ENCODE measurements around the gene LILRB1. TPM values are rescaled to one million over a fixed set of nuclear protein-coding genes. Genes with fewer than 3 reads are reported as not detected.
"Not testable (repeated sequence)": the region's sequence is repeated elsewhere in the genome, so short reads cannot be mapped to it uniquely, and the experiment has no call there.

LILRB1 gene
- total RNA-seq, 1 experiment from 2014 or later: not detected

DNA sequence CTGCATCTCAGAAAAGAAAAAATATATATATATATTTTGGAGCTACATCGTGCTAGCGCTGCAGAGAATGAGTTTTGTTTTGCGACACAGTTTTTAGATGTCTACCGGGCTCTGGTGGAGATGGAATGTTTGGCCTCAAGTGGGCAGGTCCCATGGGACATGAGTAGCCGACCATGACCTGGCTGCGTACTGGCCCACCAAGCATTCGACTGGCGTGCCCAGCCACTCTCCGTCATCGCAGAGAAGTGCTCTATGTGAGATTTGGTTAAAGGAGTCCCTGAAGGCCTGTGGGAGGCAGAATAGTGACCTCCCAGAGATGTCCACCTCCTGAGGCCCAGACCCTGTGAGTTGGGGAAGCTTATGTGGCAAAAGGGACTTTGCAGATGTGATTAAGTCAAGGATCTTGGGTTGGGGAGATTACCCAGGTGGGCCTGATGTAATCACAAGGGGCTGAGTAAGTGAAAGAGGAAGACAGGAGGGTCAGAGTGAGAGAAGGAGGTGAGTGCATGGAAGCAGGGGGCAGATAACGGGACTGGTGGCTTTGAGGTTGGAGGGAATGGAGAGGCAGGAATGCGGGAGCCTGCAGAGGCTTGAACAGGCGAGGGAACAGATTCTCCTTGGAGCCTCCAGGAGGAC is 31.7 kb downstream of the LILRB1 start:
- DNase-seq (ENCODE audit: low read depth): no peak

DNA sequence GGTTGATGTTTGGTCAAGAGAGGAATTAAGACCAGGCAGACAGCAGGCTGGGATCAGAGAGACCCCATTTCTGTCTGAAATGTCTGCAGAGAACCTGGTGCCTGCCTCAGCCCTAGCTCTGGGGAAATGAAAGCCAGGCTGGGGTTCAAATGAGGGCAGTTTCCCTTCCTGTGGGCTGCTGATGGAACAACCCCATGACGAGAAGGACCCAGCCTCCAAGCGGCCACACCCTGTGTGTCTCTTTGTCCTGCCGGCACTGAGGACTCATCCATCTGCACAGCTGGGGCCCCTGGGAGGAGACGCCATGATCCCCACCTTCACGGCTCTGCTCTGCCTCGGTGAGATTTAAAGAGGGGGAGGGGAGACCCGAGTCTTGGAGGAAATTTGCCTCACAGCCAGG is 32.4 kb downstream of the LILRB1 start, which contains the start of gene LILRB4:
Gene LILRB4 (plus strand): TSS at position 256 of the 400 bp plus-strand sequence. CDS start 49 bp downstream, at position 305.
- DNase-seq (ENCODE audit: low read depth): no peak

DNA sequence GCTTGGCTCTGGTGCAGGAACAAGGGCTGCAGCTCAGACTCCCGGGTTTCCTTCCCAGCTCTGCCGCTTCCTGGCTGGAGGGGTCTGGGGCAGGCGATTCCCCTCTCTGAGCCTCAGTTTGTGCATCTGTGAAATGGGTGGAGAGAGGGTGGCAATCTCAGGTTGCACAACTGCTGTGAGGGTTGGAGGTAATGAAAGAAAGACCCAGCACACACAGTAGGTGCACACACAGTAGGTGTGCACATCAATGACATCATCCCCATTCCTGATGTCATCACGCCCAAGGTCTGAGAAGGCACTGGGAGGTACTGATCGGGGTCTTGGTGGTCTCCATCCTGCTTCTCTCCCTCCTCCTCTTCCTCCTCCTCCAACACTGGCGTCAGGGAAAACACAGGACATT is 35.2 kb downstream of the LILRB1 start:
- DNase-seq (ENCODE audit: low read depth): no peak

DNA sequence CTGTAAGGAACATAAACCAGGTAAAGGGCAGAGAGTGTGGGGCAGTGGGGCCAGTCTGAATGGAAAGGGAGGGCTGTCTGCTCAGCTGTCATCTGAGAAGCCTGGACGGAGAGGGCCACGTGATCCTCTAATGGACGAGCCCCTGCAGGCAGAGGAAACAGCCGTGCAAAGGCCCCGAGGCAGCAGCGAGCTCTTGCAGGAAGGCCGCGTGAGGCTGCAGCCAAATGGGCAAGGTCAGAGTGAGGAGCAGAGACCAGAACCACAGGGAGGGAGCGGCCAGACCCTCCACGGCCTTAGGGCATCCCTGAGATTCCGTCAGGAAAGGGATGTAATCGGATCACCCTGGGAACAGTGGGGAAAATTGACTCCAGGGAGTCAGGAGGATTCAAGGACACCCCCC is 36.9 kb downstream of the LILRB1 start:
- DNase-seq (ENCODE audit: low read depth): no peak

DNA sequence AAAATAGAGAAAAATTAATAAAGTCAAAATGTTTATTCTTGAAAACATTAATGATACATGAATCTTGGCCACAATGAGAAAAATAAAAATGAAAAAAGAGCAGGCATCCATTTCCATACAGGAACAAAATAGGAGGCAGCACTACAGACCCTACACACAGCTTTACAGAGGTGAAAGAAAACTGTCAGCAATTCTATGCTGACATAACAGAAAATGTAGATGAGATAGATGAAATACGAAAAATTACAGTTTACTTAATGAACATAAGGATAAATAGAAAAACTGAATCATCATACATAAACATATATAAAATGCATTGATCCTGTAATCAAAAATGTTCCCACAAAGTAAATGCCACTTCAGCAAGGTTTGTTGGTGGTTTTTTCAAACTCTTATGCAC is 38.1 kb downstream of the LILRB1 start:
- no peak for DNase-seq (ENCODE audit: low read depth)

DNA sequence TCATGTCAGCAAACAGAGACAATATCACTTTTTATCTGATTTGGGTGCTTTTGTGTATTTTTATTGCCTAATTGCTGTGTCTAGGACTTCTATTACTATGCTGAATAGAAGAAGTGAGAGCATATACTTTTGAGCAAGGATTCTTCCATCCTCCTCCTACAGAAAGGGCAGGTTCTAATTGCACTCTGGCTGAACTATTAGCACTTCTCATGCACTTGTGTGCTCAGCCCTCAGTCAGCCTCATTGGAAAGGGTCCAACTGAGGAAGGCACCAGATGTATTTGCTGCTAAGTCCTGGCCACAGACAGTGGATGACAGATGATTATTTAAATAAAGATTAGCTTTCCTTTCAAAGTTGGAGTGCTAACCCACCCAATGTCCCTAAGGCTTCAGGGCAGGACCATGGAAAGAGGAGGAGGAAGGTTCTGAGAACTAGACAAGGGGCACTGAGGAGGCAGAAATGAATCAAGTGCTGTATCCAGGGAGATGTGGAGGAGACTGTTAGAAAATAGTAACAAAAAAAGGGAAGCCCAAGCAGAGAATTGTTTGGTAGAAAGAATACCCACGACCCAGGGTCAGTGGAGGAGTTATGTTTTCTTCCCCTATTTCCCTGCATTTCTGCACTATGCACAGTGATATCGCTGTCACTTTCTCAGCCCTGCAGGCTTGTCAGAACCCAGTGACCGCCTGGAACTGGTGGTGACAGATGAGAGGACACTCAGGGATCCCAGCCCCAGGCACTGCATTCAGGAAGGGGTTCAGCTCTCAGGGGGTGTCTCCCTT is 40.5 kb downstream of the LILRB1 start:
- no peak for DNase-seq (ENCODE audit: low read depth)

DNA sequence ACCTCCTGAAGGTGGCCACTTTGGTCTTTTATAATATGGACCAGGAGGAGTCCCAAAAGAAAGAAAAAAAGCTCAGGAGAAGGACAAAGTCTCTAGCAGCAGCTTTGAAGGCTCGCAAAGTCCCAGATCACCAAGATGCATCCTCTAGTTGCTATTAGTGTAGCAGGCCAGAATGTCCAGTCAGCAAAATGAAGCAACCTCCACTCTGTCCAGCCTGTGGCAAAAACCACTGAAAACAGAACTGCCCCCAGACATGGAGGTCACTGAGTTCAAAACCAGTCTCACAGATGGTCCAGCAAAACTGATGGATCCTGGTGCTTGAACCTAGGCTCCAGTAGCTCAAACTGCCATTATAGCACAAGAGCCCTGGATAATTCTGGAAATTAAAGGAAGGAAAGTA is 42.9 kb downstream of the LILRB1 start:
- no peak for DNase-seq (ENCODE audit: low read depth)

DNA sequence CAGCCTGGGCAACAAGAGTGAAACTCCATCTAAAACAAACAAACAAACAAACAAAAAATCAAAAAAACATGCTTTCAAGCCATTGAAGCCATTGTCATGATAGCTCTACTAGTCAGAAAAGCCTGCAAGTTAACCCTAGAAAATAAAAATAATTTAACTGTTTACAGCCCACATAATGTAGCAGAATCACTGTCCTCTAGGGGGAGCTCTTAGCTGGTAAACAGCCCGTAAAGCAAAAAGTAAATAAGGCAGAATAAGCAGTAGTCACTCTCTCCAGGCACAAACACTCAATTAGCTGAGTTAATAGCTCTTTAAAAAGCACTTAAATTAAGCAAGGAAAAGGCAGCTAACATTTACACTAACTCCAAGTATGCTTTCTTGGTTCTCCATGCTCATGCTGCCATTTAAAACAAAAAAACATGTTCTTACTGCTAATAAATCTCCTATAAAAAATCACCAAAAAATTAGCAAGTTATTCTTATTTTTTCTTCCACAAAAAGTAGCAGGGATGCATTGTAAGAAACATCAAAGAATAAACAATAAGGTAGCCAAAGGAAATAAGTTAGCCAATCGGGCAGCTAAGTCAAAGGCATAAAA is 43.8 kb downstream of the LILRB1 start:
- peak; percentile 24 for DNase-seq (ENCODE audit: low read depth)

DNA sequence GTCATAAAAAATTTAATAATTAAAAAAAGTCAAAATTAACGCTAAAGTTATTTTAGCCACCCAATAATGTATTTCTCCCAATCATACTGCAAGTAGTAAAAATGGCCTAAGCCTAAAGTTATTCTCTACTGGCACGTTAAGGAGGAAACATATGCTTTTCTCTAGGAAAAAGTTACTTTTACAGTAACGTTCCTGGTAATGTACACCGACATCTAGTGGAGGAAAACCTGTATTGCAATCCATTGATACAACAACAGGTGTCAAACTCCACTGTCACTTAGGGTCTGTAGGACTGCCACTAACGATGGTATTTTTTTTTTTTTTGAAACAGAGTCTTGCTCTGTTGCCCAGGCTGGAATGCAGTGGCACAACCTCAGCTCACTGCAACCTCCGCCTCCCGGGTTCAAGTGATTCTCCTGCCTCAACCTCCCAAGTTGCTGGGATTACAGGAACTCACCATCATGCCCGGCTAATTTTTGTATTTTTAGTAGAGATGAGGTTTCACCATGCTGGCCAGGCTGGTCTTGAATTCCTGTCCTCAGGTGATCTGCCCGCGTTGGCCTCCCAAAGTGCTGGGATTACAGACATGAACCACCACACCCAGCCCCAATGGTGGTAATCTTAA is 46.0 kb downstream of the LILRB1 start:
- peak; percentile 42 for DNase-seq (ENCODE audit: low read depth)

DNA sequence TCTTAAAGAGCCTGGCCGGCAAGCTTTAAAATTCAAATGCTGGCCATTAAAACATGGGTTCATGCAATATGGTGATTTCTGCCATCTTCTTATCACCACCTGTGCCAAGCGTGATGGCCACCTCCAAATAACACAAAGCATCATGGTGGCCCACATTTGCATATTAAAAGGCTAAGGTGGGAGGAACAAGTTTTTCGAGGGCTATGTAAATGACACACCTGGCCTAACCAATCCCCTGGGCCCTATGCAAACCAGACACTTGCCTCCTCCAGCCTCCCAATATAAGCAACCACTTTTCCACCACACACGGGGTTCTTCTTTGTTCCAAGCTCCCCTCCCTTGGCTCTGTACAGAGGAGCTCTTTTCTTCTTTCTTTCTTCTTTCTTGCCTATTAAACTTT is 46.9 kb downstream of the LILRB1 start:
- DNase-seq (ENCODE audit: low read depth): no peak

DNA sequence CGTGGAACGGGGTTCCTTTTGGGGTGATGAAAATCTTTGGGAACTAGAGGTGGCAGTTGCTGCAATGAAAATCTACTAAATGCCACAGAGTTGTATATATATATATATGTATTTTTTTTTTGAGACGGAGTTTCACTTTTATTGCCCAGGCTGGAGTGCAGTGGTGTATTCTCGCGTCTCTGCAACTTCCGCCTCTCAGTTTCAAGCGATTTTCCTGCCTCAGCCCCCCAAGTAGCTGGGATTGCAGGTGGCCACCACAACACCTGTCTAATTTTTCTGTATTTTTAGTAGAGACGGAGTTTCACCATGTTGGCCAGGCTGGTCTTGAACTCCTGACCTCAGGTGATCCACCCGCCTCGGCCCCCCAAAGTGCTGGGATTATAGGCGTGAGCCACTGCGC is 51.3 kb downstream of the LILRB1 start:
- not testable (repeated sequence) for DNase-seq (ENCODE audit: low read depth)

DNA sequence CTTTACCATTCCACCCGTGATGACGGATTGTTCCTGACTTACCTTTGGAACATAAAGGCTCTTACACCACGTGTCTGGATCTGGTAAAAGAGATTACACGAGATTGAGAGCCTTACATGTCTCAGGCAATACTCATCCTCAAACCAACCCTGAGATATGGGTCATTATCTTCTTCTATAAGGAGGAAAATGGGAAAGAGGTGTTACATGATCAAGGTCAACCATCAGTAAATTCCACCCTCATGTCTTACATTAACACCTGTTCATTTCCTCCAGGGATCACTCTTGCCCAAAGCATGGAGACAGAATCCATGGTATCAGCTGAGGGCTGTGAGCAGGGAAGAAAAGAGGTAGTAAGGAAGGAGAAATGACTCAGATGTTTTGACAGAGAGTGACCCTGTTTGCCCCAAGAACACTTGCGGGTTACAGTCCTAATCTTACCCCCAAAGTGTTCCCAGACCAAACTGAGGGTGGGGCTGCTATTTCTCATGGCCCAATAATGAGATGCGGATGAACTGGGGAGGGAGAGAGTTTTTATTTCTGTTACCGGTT is 52.1 kb downstream of the LILRB1 start:
- no peak for DNase-seq (ENCODE audit: low read depth)

DNA sequence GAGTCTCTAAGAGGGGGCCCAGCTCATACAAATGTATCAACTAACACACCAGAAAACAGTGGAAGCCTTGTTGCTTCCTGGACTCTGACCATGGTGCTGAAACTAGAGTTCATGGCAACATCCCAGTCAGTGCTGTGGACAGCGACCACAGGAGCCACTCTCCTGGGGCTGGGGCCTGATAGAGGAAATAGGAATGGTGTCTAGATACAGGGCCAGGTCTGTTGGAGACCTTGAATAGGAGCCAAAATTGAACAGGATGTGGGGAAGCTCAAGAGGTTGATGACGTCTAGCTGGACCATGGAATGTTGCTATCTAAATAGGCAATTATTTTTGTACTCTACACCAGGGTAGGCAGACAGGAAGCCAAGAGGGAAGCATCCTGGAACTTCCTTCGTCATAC is 54.2 kb downstream of the LILRB1 start:
- DNase-seq (ENCODE audit: low read depth): peak; percentile 60

Other genes with a start within 250 kb of the LILRB1 start
- not detected in 2 replicates for gene TTYH1, start 215.0 kb upstream of the LILRB1 start, total RNA-seq (2014; rRNA removed; shearing (Covaris generic))
- 7.1 and 9.0 TPM in 2 replicates for gene LENG8, start 181.3 kb upstream of the LILRB1 start, total RNA-seq (2014; rRNA removed; shearing (Covaris generic))
- gene LENG9, start 166.7 kb upstream of the LILRB1 start, total RNA-seq (2014; rRNA removed; shearing (Covaris generic)): 0.88 and 1.4 TPM in 2 replicates
- 1.1 and 1.7 TPM in 2 replicates for gene CDC42EP5, start 157.2 kb upstream of the LILRB1 start, total RNA-seq (2014; rRNA removed; shearing (Covaris generic))
- not detected in 2 replicates for gene LAIR2, start 127.7 kb upstream of the LILRB1 start, total RNA-seq (2014; rRNA removed; shearing (Covaris generic))
- not detected in 2 replicates for gene LILRA2, start 56.7 kb upstream of the LILRB1 start, total RNA-seq (2014; rRNA removed; shearing (Covaris generic))
- gene LILRA1, start 36.9 kb upstream of the LILRB1 start, total RNA-seq (2014; rRNA removed; shearing (Covaris generic)): not detected in 2 replicates
- gene LILRB4, start 32.5 kb downstream of the LILRB1 start, total RNA-seq (2014; rRNA removed; shearing (Covaris generic)): not detected in 2 replicates
- not detected in 2 replicates for gene KIR3DL3, start 94.0 kb downstream of the LILRB1 start, total RNA-seq (2014; rRNA removed; shearing (Covaris generic))
- not detected in 2 replicates for gene KIR2DL3, start 108.0 kb downstream of the LILRB1 start, total RNA-seq (2014; rRNA removed; shearing (Covaris generic))
- not detected in 2 replicates for gene KIR2DL1, start 139.3 kb downstream of the LILRB1 start, total RNA-seq (2014; rRNA removed; shearing (Covaris generic))
- not detected in 2 replicates for gene KIR2DL4, start 173.1 kb downstream of the LILRB1 start, total RNA-seq (2014; rRNA removed; shearing (Covaris generic))
- gene KIR3DL1, start 186.0 kb downstream of the LILRB1 start, total RNA-seq (2014; rRNA removed; shearing (Covaris generic)): not detected in 2 replicates
- not detected in 2 replicates for gene KIR2DS4, start 202.2 kb downstream of the LILRB1 start, total RNA-seq (2014; rRNA removed; shearing (Covaris generic))
- not detected in 2 replicates for gene KIR3DL2, start 220.0 kb downstream of the LILRB1 start, total RNA-seq (2014; rRNA removed; shearing (Covaris generic))
- gene FCAR, start 243.8 kb downstream of the LILRB1 start, total RNA-seq (2014; rRNA removed; shearing (Covaris generic)): not detected in 2 replicates

All from RPMI7951 (cell line).